COLO668 (cell line): Measurements from ENCODE around the gene RCN2.
"Not testable (repeated sequence)": the region's sequence is repeated elsewhere in the genome, so short reads cannot be mapped to it uniquely, and the experiment has no call there.

Experiments
- DNase-seq: peaks from one replicate; lab custom pipeline; 2025; ENCODE audit not compliant: unreplicated experiment; lab: John Stamatoyannopoulos, UW

The RCN2 gene

GRCh38 chr15:76932135-76932966, 802 bp downstream of the RCN2 start:
- DNase-seq = no peak

- peak; percentile 20 for DNase-seq
Observed at GRCh38 chr15:76935620-76936019, 4.1 kb downstream of the RCN2 start.

- no peak for DNase-seq
Observed at GRCh38 chr15:76936671-76937070, 5.1 kb downstream of the RCN2 start.

- no peak for DNase-seq
Observed at GRCh38 chr15:76938752-76939151, 7.2 kb downstream of the RCN2 start.

GRCh38 chr15:76939715-76940114, 8.2 kb downstream of the RCN2 start:
- no peak for DNase-seq

- DNase-seq = no peak
Observed at GRCh38 chr15:76941636-76942035, 10.1 kb downstream of the RCN2 start.

- DNase-seq = no peak
Observed at GRCh38 chr15:76942331-76942730, 10.8 kb downstream of the RCN2 start.

- DNase-seq = no peak
Observed at GRCh38 chr15:76945494-76946093, 14.0 kb downstream of the RCN2 start.

GRCh38 chr15:76947454-76947853, 15.9 kb downstream of the RCN2 start:
- DNase-seq = no peak

- DNase-seq = no peak
Observed at GRCh38 chr15:76951220-76951619, 19.7 kb downstream of the RCN2 start.

- no peak for DNase-seq
Observed at GRCh38 chr15:76953913-76954312, 22.4 kb downstream of the RCN2 start.

- DNase-seq = no peak
Observed at GRCh38 chr15:76954744-76955143, 23.2 kb downstream of the RCN2 start.

- DNase-seq = no peak
Observed at GRCh38 chr15:76961268-76962011, 29.9 kb downstream of the RCN2 start.

GRCh38 chr15:76962337-76963013, 30.9 kb downstream of the RCN2 start:
- DNase-seq = no peak

GRCh38 chr15:76963596-76963995, 32.0 kb downstream of the RCN2 start:
- DNase-seq = no peak

- no peak for DNase-seq
Observed at GRCh38 chr15:76964157-76964556, 32.6 kb downstream of the RCN2 start.

- not testable (repeated sequence) for DNase-seq
Observed at GRCh38 chr15:76966051-76966450, 34.5 kb downstream of the RCN2 start.

GRCh38 chr15:76967067-76967466, 35.5 kb downstream of the RCN2 start:
- DNase-seq = no peak

GRCh38 chr15:76968306-76968705, 36.8 kb downstream of the RCN2 start:
- no peak for DNase-seq

- DNase-seq = no peak
Observed at GRCh38 chr15:76972389-76973361, 41.1 kb downstream of the RCN2 start.
